Right atrium auricular region (tissue), 2 donors: ENCODE data around the gene ARHGAP29. TPM values are rescaled to one million over a fixed set of nuclear protein-coding genes. Genes with fewer than 3 reads are reported as not detected.

Source experiments
- DNase-seq: peaks from one replicate; pipeline ENCODE4 v3.0.0-alpha.2; 2019; ENCODE audit warnings: low spot score
- H3K27ac ChIP-seq, 2 donors: fragments of 200-600 bp; sonication (generic); 1 replicate in 1 of 2; 2 replicates in 1 of 2; pipeline ENCODE4 v1.5.1; 2016 to 2019
- H3K27me3 ChIP-seq, 2 donors: fragments of 200-600 bp; sonication (generic); one replicate each; pipeline versions ENCODE4 v1.5.1 to v1.6.0; 2017 to 2019
- H3K36me3 ChIP-seq: fragments of 200-600 bp; sonication (generic); one replicate; pipeline ENCODE4 v1.5.1; 2016
- H3K4me1 ChIP-seq, 2 donors: fragments of 200-600 bp; sonication (generic); one replicate each; pipeline versions ENCODE4 v1.5.1 to v1.6.0; 2017 to 2019
- H3K4me3 ChIP-seq, 2 donors: fragments of 200-600 bp; sonication (generic); 1 replicate in 1 of 2; 2 replicates in 1 of 2; pipeline ENCODE4 v1.5.1; 2017 to 2019; ENCODE audit warnings: mild to moderate bottlenecking in 1 of 2, moderate library complexity in 1 of 2
- H3K9me3 ChIP-seq, 2 donors: fragments of 200-600 bp; sonication (generic); one replicate each; pipeline ENCODE4 v1.5.1; 2019
- total RNA-seq, 2 donors: library from RNA; depleted of rRNA; stranded (reverse); fragments of >200 nt; gene quantifications; one replicate each; pipeline ENCODE4 v1.1.0, GENCODE V29; 2016
- TF ChIP-seq, protein P1 (sequence below), 2 donors: fragments of 200-600 bp; sonication (generic); IDR thresholded peaks; one replicate each; pipeline ENCODE4 v1.5.1; 2019; ENCODE audit warnings: antibody characterized with exemption in 2 of 2

ARHGAP29 gene
- total RNA-seq, 2 donors from 2014 or later: 25.8 to 29.9 TPM

DNA sequence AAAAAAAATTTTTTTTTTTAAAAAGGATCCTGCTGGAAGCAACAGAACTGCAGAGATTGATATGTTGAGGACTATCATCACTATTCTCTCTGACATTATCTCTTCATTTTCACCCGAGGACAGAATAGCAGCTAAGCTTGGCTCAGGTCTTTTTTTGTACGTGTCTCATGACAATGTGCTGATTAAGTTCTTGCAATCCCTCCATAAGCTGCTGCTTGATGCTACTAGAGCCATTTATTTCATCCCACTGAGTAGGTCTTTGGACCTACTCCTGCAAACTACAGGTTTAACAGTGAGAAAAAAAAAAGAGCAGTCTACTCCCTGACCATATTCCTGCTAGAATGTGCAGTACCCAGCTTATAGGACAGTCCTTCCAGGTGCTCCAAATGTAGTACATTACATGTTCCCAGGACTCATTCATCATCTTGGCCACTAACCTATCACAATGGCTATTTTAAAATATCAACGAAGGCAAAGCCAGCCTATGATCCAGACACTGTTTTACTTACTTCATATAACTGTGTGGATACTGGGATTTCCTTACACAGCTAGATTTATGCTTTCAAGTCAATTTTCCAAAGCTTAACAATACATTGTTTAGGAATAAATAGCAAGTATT is 54.1 kb downstream of the ARHGAP29 start:
- Histone ChIP-seq H3K4me1 (peaks cover 0 to 25% of the 10 kb centered on the region in 2 donors), H3K27ac (peak overlapping the region; percentile 43 to 68), H3K27me3 (no peaks in the 10 kb centered on the region), H3K4me3 (no peak overlapping the region), H3K36me3 (peaks cover 57% of the 10 kb centered on the region), H3K9me3 (no peaks in the 10 kb centered on the region)
- no peak for DNase-seq
- TF ChIP-seq, protein P1, sequence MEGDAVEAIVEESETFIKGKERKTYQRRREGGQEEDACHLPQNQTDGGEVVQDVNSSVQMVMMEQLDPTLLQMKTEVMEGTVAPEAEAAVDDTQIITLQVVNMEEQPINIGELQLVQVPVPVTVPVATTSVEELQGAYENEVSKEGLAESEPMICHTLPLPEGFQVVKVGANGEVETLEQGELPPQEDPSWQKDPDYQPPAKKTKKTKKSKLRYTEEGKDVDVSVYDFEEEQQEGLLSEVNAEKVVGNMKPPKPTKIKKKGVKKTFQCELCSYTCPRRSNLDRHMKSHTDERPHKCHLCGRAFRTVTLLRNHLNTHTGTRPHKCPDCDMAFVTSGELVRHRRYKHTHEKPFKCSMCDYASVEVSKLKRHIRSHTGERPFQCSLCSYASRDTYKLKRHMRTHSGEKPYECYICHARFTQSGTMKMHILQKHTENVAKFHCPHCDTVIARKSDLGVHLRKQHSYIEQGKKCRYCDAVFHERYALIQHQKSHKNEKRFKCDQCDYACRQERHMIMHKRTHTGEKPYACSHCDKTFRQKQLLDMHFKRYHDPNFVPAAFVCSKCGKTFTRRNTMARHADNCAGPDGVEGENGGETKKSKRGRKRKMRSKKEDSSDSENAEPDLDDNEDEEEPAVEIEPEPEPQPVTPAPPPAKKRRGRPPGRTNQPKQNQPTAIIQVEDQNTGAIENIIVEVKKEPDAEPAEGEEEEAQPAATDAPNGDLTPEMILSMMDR (IDR thresholded peaks at IDR 0.05): no peak

DNA sequence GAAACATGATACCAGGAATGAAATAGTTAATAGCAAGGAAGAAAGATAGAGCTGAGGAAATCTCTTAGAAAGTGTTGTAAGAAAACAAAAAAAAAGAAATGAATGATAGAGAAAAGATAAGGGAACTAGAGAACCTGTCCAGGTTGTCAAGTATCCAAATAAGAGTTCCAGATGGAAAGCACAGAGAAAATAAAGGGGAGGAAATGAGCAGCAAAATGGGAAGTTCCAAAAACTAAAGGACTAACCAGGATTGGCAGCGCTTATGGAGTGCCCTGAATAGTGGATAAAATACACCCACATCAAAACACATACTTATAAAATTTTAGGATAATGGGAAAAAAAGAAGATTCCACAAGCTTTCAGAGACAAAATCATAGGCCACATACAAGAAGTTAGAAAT is 55.2 kb downstream of the ARHGAP29 start:
- Histone ChIP-seq H3K4me3 (no peak overlapping the region), H3K36me3 (peaks cover 63% of the 10 kb centered on the region), H3K27ac (peak overlapping the region; percentile 43 to 68), H3K27me3 (no peaks in the 10 kb centered on the region), H3K9me3 (no peaks in the 10 kb centered on the region), H3K4me1 (peaks cover 0 to 25% of the 10 kb centered on the region in 2 donors)
- DNase-seq: no peak
- TF ChIP-seq, protein P1 (IDR thresholded peaks at IDR 0.05): no peak

DNA sequence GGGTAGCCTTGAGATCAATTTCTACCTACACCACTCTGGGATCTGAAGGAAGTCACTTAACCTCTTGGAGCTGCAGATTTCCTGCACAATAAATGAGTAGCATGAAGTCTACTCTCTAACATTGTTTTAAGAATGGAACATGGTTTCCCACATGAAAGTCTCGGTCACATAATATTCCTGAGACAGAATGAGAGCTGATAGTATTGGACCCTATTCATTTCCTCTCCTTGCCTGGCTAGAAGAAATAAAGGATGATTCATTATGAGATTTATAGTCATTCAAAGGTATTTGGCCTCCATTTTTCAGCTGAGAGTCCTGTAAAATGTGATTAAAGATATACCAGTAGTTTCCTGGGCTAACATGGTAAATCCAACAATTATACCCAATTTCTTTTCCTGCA is 56.7 kb downstream of the ARHGAP29 start:
- no peak for DNase-seq
- Histone ChIP-seq H3K27ac (peak overlapping the region; percentile 43 to 45), H3K4me3 (no peak overlapping the region), H3K4me1 (peaks cover 0 to 25% of the 10 kb centered on the region in 2 donors), H3K9me3 (no peaks in the 10 kb centered on the region), H3K27me3 (no peaks in the 10 kb centered on the region), H3K36me3 (peaks cover 64% of the 10 kb centered on the region)
- TF ChIP-seq, protein P1 (IDR thresholded peaks at IDR 0.05): no peak

DNA sequence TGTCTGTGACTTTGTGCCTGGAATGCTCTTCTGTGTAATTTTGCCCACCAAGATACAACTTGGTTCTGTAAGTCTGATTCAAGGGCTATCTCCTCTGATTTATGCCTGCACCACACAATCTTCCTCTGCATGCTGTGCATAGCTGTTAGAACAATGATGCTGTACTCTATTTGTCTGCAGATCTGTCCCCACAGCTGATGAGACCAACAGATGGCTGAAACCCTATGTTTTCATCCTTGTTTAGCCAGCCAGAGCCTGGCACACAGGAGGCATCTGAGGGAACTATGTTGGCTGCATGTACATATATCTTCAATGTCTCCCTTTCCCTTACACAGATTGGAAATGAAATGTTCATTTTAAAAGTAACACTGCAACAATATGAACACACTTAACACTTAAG is 58.5 kb downstream of the ARHGAP29 start:
- Histone ChIP-seq H3K4me1 (peaks cover 0 to 23% of the 10 kb centered on the region in 2 donors), H3K36me3 (peaks cover 64% of the 10 kb centered on the region), H3K27ac (no peak overlapping the region), H3K9me3 (no peaks in the 10 kb centered on the region), H3K27me3 (no peaks in the 10 kb centered on the region), H3K4me3 (no peak overlapping the region)
- TF ChIP-seq, protein P1 (IDR thresholded peaks at IDR 0.05): no peak
- no peak for DNase-seq

DNA sequence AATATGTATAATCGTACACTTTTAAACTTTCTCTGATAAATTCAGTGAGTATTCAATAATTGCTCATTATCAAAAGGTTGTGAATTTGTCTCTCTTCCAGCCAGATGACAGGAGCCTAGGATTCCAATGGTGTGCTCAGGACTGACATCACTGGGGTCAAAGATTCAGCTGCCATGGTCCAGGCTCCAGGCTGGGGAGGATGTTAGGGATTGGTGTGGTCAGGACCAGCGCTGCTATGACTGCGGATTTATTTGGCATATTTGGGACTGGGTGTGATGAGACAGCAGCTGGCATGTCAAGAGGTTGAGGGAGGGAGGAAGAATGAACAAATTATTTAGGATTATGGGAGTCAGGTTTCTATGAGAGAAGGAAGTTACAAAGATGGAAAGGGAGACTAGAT is 68.3 kb downstream of the ARHGAP29 start:
- no peak overlapping the region for H3K27ac ChIP-seq
- no peak for DNase-seq
- no peaks in the 10 kb centered on the region for H3K27me3 ChIP-seq

More for the DNA sequence above, 68.3 kb downstream of the ARHGAP29 start:
- no peak overlapping the region for H3K4me3 ChIP-seq
- H3K36me3 ChIP-seq: peaks cover 25% of the 10 kb centered on the region
- H3K4me1 ChIP-seq: no peaks in the 10 kb centered on the region
- TF ChIP-seq, protein P1 (IDR thresholded peaks at IDR 0.05): no peak
- H3K9me3 ChIP-seq: no peaks in the 10 kb centered on the region
